HG03558 (cell line): ENCODE data around the gene HYAL3.
"Not testable (repeated sequence)": the region's sequence is repeated elsewhere in the genome, so short reads cannot be mapped to it uniquely, and the experiment has no call there.

Experiments
- ATAC-seq: cut with Tn5 transposase; IDR thresholded peaks from one replicate; pipeline ENCODE4 v1.9.1; 2021; ENCODE audit warnings: moderate number of reproducible peaks; ENCODE audit not compliant: unreplicated experiment; ENCODE audit errors: extremely low read depth

HYAL3 gene

GRCh38 chr3:50272911-50273688 is 26.1 kb downstream of the HYAL3 start:
- peak; percentile 44 for ATAC-seq

GRCh38 chr3:50272538-50272910 is 26.7 kb downstream of the HYAL3 start:
- not testable (repeated sequence) for ATAC-seq

- no peak for ATAC-seq
Measured at GRCh38 chr3:50271314-50271936, 27.8 kb downstream of the HYAL3 start.

GRCh38 chr3:50270422-50271224 is 28.6 kb downstream of the HYAL3 start:
- ATAC-seq: no peak

GRCh38 chr3:50269977-50270413 is 29.2 kb downstream of the HYAL3 start:
- no peak for ATAC-seq

- no peak for ATAC-seq
Measured at GRCh38 chr3:50269460-50269859, 29.7 kb downstream of the HYAL3 start.

GRCh38 chr3:50268703-50269451 is 30.3 kb downstream of the HYAL3 start, which contains the start of gene SEMA3B:
Gene SEMA3B (plus strand): TSS chr3:50269147. CDS start chr3:50269241, 94 bp downstream.
- ATAC-seq: no peak

GRCh38 chr3:50268276-50268675 is 30.9 kb downstream of the HYAL3 start:
- ATAC-seq: no peak

- ATAC-seq: no peak
Measured at GRCh38 chr3:50267280-50267913, 31.8 kb downstream of the HYAL3 start.

- no peak for ATAC-seq
Measured at GRCh38 chr3:50266836-50267235, 32.4 kb downstream of the HYAL3 start.

GRCh38 chr3:50266017-50266416 is 33.2 kb downstream of the HYAL3 start:
- ATAC-seq: no peak

- no peak for ATAC-seq
Measured at GRCh38 chr3:50265571-50265970, 33.6 kb downstream of the HYAL3 start.

- ATAC-seq: no peak
Measured at GRCh38 chr3:50264964-50265485, 34.2 kb downstream of the HYAL3 start.

GRCh38 chr3:50264383-50264963 is 34.7 kb downstream of the HYAL3 start:
- no peak for ATAC-seq

- no peak for ATAC-seq
Measured at GRCh38 chr3:50263478-50264382, 35.5 kb downstream of the HYAL3 start.

- no peak for ATAC-seq
Measured at GRCh38 chr3:50262778-50263177, 36.4 kb downstream of the HYAL3 start.

GRCh38 chr3:50262200-50262599 is 37.0 kb downstream of the HYAL3 start:
- ATAC-seq: not testable (repeated sequence)

GRCh38 chr3:50261505-50261904 is 37.7 kb downstream of the HYAL3 start:
- no peak for ATAC-seq
